IPS DF 6.9 (cell line): Measurements from ENCODE around the gene TSPAN5.
"Not testable (repeated sequence)": the region's sequence is repeated elsewhere in the genome, so short reads cannot be mapped to it uniquely, and the experiment has no call there.

ENCODE experiments used
- DNase-seq: peaks from one replicate; pipeline ENCODE4 v3.0.0-alpha.2; 2013; ENCODE audit warnings: low read depth, low spot score
- H3K27ac ChIP-seq: one replicate; pipeline ENCODE4 v1.5.1; 2013; ENCODE audit warnings: low read length, control low read depth
- H3K27me3 ChIP-seq: 2 replicates; pipeline ENCODE4 v1.6.1; 2013; ENCODE audit warnings: mild to moderate bottlenecking, low read length; ENCODE audit not compliant: control insufficient read depth, insufficient read depth
- H3K36me3 ChIP-seq: 2 replicates; pipeline ENCODE4 v1.6.1; 2013; ENCODE audit warnings: low read length; ENCODE audit not compliant: control insufficient read depth, insufficient read depth
- H3K4me1 ChIP-seq: 2 replicates; pipeline ENCODE4 v1.6.1; 2013; ENCODE audit warnings: low read length; ENCODE audit not compliant: control insufficient read depth, insufficient read depth
- H3K4me3 ChIP-seq: 2 replicates; pipeline ENCODE4 v1.5.1; 2013; ENCODE audit warnings: mild to moderate bottlenecking, low read length
- H3K9me3 ChIP-seq: 2 replicates; pipeline ENCODE4 v1.6.1; 2013; ENCODE audit warnings: low read length, inconsistent platforms; ENCODE audit not compliant: control insufficient read depth, insufficient read depth
- WGBS: extraction: QIAGEN DNeasy Blood & Tissue Kit; methylation state at CpG from one replicate; pipeline ENCODE4 v1.1.7; 2013; ENCODE audit warnings: mixed read lengths, missing lambda C conversion rate; ENCODE audit not compliant: insufficient read length, insufficient coverage; 5-methylcytosine and 5-hydroxymethylcytosine counted together

TSPAN5 gene

GRCh38 chr4:98534146-98534545, 124.3 kb downstream of the TSPAN5 start:
- no CpG with 5 or more reads among the region's 2 CpGs for WGBS

GRCh38 chr4:98530572-98530971, 127.8 kb downstream of the TSPAN5 start:
- no peak overlapping the region for H3K4me3 ChIP-seq
- no CpG with 5 or more reads among the region's 3 CpGs for WGBS
- H3K9me3 ChIP-seq = no peaks in the 10 kb centered on the region
- H3K27ac ChIP-seq = no peak overlapping the region
- no peaks in the 10 kb centered on the region for H3K27me3 ChIP-seq
- DNase-seq = no peak
- no peaks in the 10 kb centered on the region for H3K4me1 ChIP-seq
- no peaks in the 10 kb centered on the region for H3K36me3 ChIP-seq

More at GRCh38 chr4:98534146-98534545, 124.3 kb downstream of the TSPAN5 start:
- not testable (repeated sequence) for H3K4me3 ChIP-seq, H3K27me3 ChIP-seq, H3K4me1 ChIP-seq, DNase-seq, H3K27ac ChIP-seq, H3K9me3 ChIP-seq, H3K36me3 ChIP-seq

GRCh38 chr4:98529970-98530569, 128.3 kb downstream of the TSPAN5 start:
- Histone ChIP-seq H3K27ac (no peak overlapping the region), H3K4me1 (no peaks in the 10 kb centered on the region), H3K9me3 (no peaks in the 10 kb centered on the region), H3K36me3 (no peaks in the 10 kb centered on the region), H3K4me3 (no peak overlapping the region), H3K27me3 (no peaks in the 10 kb centered on the region)
- no CpG with 5 or more reads among the region's 2 CpGs for WGBS
- no peak for DNase-seq

GRCh38 chr4:98528882-98529281, 129.5 kb downstream of the TSPAN5 start:
- no peak overlapping the region for H3K27ac ChIP-seq
- no peaks in the 10 kb centered on the region for H3K4me1 ChIP-seq
- H3K9me3 ChIP-seq = no peaks in the 10 kb centered on the region
- H3K4me3 ChIP-seq = no peak overlapping the region
- no peak for DNase-seq
- no peaks in the 10 kb centered on the region for H3K36me3 ChIP-seq
- no CpG with 5 or more reads among the region's 3 CpGs for WGBS
- H3K27me3 ChIP-seq = no peaks in the 10 kb centered on the region

GRCh38 chr4:98527534-98528269, 130.7 kb downstream of the TSPAN5 start:
- DNase-seq = no peak
- no peak overlapping the region for H3K4me3 ChIP-seq
- no CpG with 5 or more reads among the region's 9 CpGs for WGBS
- H3K36me3 ChIP-seq = no peaks in the 10 kb centered on the region
- H3K4me1 ChIP-seq = no peaks in the 10 kb centered on the region
- no peak overlapping the region for H3K27ac ChIP-seq
- no peaks in the 10 kb centered on the region for H3K27me3 ChIP-seq
- no peaks in the 10 kb centered on the region for H3K9me3 ChIP-seq

GRCh38 chr4:98524230-98524629, 134.2 kb downstream of the TSPAN5 start:
- Histone ChIP-seq H3K9me3 (no peaks in the 10 kb centered on the region), H3K4me1 (no peaks in the 10 kb centered on the region), H3K36me3 (no peaks in the 10 kb centered on the region), H3K4me3 (no peak overlapping the region), H3K27me3 (no peaks in the 10 kb centered on the region), H3K27ac (no peak overlapping the region)
- no peak for DNase-seq
- no CpG with 5 or more reads among the region's 4 CpGs for WGBS

- no peaks in the 10 kb centered on the region for H3K4me1 ChIP-seq
- H3K9me3 ChIP-seq = no peaks in the 10 kb centered on the region
- H3K27me3 ChIP-seq = no peaks in the 10 kb centered on the region
- H3K27ac ChIP-seq = no peak overlapping the region
- no peaks in the 10 kb centered on the region for H3K36me3 ChIP-seq
- no peak for DNase-seq
- no peak overlapping the region for H3K4me3 ChIP-seq
- WGBS = no CpG with 5 or more reads among the region's 3 CpGs
Measured at GRCh38 chr4:98522636-98523395, 135.6 kb downstream of the TSPAN5 start.

GRCh38 chr4:98522062-98522461, 136.3 kb downstream of the TSPAN5 start:
- H3K36me3 ChIP-seq = no peaks in the 10 kb centered on the region
- no peak overlapping the region for H3K4me3 ChIP-seq
- H3K9me3 ChIP-seq = no peaks in the 10 kb centered on the region
- no peak overlapping the region for H3K27ac ChIP-seq
- H3K4me1 ChIP-seq = no peaks in the 10 kb centered on the region
- no CpG with 5 or more reads among the region's 5 CpGs for WGBS
- DNase-seq = no peak
- H3K27me3 ChIP-seq = no peaks in the 10 kb centered on the region

GRCh38 chr4:98521486-98521885, 136.9 kb downstream of the TSPAN5 start:
- no peak for DNase-seq
- no peak overlapping the region for H3K27ac ChIP-seq
- H3K4me3 ChIP-seq = no peak overlapping the region
- H3K27me3 ChIP-seq = no peaks in the 10 kb centered on the region
- no peaks in the 10 kb centered on the region for H3K4me1 ChIP-seq
- no peaks in the 10 kb centered on the region for H3K36me3 ChIP-seq
- no peaks in the 10 kb centered on the region for H3K9me3 ChIP-seq

- Histone ChIP-seq H3K4me3 (no peak overlapping the region), H3K9me3 (no peaks in the 10 kb centered on the region), H3K27ac (no peak overlapping the region), H3K36me3 (no peaks in the 10 kb centered on the region), H3K27me3 (no peaks in the 10 kb centered on the region), H3K4me1 (peaks cover 2% of the 10 kb centered on the region; the same call in 1 of the 2 replicates)
- no CpG with 5 or more reads among the region's 7 CpGs for WGBS
- DNase-seq = no peak
Measured at GRCh38 chr4:98519268-98519977, 139.0 kb downstream of the TSPAN5 start.
